Spleen (tissue), 7 donors: ENCODE data around the gene XPO6.

Experiments used
- CTCF ChIP-seq, 11 experiments: fragments of 200-600 bp in 7 of 11; fragments of 450-650 bp in 4 of 11; sonication (generic) in 4 of 11; IDR thresholded peaks in 8 of 11; conservative IDR thresholded peaks in 3 of 11; 1 replicate in 7 of 11; 2 replicates in 4 of 11; pipeline versions ENCODE4 v1.4.0 to v1.8.0; 2016 to 2021; ENCODE audit warnings: antibody characterized with exemption in 11 of 11, inconsistent platforms in 4 of 11, mild to moderate bottlenecking in 1 of 11
- POLR2A ChIP-seq, 3 donors: fragments of 450-650 bp; IDR thresholded peaks; one replicate each; pipeline ENCODE4 v1.5.1; 2017; ENCODE audit warnings: antibody characterized with exemption in 3 of 3, mild to moderate bottlenecking in 1 of 3
- POLR2AphosphoS5 ChIP-seq, 3 donors: sonication (generic); formaldehyde crosslinking; IDR thresholded peaks; one replicate each; pipeline ENCODE4 v1.5.1; 2017; ENCODE audit warnings: antibody characterized with exemption in 3 of 3
- donor health status: DM: no; HTN: no; CAD: no; lungs with moderate emphysema.
- donor health status: DM: no; HTN: no; CAD: no.
- donor health status: DM: no; HTN: no; CAD: no.

DNA sequence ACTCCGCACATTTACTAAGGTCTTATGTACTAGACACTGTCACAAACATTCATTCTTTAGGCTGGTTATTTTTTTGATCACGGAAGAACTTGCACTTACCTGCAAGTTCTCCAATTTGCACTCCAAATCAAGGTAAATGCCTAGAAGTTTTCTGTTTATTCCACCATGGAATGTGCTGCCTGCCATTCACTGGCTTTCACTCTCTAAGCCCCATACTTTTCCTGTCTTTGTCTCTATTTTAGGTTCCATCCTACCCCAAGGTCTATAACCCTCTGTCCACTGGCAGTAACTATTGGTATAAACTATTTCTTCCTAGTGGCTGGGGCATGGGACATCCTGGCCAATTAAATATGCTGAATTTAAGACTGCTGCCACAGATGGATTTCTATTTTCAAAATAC lies 15.9 kb downstream of the XPO6 start:
- TF ChIP-seq CTCF (IDR thresholded peaks at IDR 0.05 in 8 of 11, conservative IDR thresholded peaks at IDR 0.05 in 3 of 11) (no peak), POLR2A (IDR thresholded peaks at IDR 0.05) (no peak), POLR2AphosphoS5 (IDR thresholded peaks at IDR 0.05) (no peak)
